Jurkat, Clone E6-1 (cell line): Measurements from ENCODE around the gene RASSF4.
"Not testable (repeated sequence)": the region's sequence is repeated elsewhere in the genome, so short reads cannot be mapped to it uniquely, and the experiment has no call there.

Source experiments
- DNase-seq: peaks from one replicate; pipeline ENCODE4 v3.0.0-alpha.2; 2011; ENCODE audit warnings: low read depth, low spot score
- H3K4me3 ChIP-seq: 2 replicates; pipeline ENCODE4 v1.5.1; 2011; ENCODE audit warnings: mild to moderate bottlenecking, low read length, control low read depth, moderate library complexity

The RASSF4 gene

DNA sequence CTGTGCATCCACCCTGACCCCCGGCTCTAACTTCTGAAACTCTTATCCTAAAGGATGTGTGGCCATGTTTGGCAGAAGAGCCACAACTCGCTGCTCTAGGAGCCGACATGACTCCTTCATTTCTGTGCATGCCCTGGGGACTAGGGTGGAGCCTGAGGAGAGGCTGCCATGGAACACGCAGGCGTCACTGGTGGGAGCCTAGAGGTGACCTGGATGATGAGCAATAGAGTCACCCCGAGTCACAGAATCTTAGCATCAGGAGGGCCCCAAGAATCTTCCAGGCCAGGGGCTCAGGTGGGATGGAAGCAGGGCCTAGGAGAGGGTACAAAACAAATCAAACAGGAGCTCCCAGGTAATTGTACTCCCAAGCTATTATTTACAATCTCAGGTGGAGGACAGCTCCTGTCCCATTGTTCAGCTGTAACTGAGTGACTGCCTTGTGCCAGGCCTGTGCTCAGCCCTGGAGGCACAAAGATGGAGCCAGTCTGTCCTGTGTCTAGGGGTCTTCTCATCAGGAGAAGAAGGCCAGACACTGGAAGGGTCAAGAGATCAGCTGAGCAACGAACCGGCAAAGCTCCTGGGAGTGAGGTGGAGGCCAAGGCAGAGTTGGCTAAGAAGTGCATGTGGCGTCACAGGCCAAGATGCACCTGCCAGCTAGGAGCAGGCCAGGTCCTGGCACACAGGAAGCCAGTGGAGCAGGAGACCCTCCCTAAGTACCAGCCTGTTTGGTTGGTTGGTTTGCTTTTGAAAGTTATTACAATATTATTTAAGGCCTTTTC, 35.3 kb downstream of the RASSF4 start:
- no peak for DNase-seq
- no peak overlapping the region for H3K4me3 ChIP-seq

DNA sequence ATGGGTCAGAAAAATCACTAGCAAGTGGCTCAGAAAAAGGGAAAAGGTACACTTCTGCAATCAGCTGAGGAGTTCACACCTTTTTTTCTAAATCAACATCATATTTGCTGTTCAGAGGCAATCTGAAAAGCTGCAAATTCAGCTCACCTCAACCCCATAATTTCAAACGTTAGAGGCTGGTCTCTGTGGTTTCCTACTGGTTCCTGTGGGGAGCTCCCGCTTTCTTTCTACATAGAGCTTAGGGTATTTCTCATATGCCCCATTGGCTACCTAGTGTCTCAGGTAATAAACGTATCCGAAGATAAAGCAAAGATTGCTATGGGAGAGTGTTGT, 35.9 kb downstream of the RASSF4 start:
- DNase-seq = peak; percentile 71
- H3K4me3 ChIP-seq = no peak overlapping the region

DNA sequence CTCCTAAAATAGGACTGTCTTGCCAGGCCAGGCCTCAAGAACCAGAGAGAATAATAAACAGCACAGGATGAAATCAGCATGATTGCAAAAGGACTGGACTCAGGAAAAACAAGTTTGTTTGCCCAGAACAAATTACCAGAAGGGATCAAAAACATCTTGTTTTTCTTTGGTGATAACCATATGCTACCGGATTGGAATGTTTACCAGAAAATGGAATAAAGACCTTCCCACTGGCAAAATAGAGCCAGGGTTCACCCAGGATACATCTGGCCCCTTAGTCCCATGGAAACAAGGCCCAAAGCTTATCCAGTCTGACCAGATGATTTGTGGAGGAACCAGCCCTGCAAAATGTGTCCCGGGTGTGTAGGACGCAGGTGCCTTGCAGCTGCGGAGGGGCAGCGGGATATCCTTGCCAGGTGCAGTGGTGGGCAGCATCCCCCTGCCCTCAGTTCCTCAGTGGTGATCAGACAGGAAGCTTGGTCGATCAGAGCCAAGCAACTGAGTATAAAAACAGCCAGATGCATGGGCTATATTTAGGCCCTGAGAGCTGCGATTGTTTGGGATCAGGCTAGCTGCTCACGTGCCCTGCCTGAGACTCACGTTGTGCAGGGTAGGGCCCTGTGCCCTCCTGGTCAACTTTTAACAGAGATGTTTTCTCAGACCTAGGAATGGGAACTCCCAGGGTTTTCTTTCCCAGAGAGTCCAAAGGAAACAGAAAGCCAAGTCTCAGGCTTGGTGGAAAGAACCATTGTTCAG, 36.5 kb downstream of the RASSF4 start:
- peak; percentile 79 for DNase-seq
- no peak overlapping the region; the same call in 1 of the 2 replicates for H3K4me3 ChIP-seq

DNA sequence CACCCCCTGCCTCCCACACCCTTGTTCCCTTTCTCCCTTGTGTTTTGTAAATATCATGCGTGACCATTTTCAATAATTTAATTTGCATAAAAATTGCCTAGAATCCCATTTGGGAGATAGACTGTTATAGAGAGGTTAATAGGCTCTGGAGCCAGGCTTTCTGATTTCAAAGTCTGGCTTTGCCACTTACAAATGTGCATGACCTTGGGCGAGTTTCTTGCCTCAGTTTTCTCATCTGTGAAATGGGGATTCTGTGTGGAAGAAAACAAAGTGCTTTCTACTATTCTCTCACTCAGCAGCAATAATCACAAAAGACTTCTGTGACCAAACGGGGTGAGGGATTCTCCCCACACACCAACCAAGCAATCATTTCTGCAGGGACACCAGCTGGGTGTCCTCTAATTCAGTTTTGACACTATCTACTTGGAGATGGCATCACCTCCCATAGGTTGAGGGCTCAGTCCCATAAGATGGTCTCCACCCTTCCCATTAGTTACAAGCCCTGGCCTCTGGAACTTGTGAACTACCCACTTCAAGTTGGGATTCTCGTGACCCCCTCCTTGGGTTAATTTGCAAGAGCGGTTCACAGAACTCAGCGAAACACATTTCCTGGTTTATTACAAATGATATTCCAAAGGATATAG, 37.6 kb downstream of the RASSF4 start:
- H3K4me3 ChIP-seq = no peak overlapping the region
- no peak for DNase-seq

DNA sequence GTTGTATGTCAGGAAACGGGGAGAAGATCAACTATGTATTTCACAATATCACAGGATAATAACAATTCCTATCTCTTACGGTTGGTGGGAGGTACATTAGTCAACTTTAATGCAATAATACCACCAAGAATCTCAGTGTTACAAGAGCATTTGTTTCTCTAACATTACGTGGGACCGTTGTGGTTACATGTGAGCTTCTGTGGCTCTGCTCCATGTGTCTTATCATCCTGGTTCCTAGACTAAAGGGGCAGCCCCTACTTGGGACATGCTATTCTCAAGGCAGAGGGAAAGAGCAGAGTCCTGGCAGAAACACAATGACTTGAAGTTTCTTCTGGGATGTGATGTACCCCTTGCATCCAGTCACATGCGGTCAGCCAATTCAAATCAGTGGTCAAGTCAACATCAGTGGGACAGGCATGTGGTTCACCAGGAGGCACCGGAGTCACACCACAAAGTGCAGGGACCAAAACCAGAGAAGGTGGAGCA, 38.6 kb downstream of the RASSF4 start:
- no peak for DNase-seq
- H3K4me3 ChIP-seq = no peak overlapping the region

DNA sequence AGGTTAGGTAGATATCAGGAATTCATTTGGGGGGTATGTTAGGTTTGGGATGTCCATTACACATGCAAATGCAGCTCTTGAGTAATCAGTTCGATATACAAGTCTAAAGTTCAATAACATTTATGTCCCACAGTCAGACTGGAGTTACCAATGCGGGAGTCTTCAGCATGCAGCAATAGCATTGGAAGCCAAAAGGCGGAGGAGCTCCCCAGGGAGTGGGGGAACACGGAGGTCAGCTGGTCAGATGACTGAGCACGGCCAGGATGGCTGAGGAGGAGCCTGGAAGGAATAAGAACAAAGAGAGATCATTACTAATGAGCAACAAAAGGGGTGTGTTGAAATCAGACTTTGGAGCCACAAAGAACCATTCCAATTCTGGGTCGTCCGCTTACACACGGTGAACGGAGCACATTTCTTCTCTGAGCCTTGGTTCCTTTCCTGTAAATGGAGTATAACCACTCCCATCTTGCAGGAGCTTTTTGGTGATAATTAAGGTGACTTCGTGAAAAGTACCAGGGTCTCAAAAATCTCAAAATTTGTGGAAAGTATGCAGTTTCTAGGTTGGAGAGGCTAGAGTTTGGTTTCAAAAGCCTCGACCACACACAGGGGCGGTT, 40.6 kb downstream of the RASSF4 start:
- no peak for DNase-seq
- peak overlapping the region; percentile 66 for H3K4me3 ChIP-seq

DNA sequence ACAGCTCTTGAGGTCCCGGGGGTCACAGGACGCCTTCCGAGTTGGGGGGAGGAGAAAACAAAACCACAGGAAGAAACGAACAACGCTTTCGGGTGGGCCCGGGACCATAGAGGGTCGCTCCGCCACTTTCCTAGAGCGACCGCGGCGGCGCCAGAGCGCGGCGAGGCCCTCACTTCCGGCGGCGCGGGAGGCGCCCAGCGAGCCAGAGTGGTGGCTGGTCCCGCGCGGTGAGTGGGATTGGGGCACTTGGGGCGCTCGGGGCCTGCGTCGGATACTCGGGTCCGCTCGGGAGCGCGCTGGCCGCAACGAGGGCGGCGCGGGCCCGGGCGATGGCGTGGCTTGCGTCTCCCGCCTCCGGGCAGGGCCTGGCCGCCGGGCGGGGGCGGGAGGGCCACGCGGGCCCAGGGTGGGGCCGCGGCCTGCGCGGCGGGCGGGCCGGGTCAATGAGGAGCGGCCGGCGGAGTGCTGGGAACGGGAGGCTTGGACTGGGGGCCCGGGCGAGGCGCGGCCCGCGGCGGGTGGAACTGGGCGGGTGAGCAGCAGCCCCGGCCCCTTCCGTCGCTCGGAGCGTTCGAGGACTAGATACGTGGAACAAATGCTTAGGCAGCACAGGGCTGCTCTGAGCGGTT, 41.3 kb downstream of the RASSF4 start, which contains the start of gene ZNF22:
Gene ZNF22, plus strand, starts transcription at position 172 of the 629 bp plus-strand sequence. CDS start 2,446 bp downstream, outside the sequence.
- peak within 1 kb of the TSS; percentile 66 for H3K4me3 ChIP-seq
- DNase-seq = peak; percentile 94

DNA sequence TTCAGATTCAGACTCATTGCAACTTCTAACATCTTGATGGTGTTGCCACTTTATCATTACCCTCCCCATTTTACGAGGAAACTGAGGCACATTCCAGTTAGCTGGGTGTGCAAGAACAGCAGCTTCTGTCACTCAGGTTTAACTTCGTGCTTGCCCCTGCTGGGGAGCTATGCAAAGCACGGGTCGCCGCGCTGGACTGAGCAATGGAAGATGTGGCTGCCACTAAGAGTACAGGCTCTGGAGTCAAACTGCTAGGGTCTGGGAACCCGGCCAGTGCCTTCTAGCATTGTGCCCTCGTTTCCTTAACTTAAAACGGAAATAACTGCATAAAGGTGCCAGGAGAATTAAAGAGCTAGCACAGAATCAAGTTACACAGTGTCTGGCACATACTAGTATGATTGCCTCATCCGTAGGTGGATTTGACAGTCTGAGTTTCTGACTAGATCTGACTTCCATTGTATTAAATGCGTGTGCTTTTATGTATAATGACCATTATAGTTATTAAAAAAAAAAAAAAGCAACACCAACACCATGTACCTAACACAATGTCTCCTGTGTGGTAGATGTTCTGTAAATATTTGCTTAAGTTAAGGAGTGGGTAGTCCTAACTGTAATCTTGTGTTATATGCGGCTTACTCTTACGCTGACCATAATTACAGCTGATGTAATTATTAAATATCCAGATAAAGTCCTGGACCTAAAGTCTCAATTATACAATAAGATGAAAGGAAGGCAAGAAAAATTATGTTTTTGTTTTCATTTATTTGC, 42.0 kb downstream of the RASSF4 start:
- H3K4me3 ChIP-seq = peak overlapping the region; percentile 66
- peak; percentile 62 for DNase-seq

DNA sequence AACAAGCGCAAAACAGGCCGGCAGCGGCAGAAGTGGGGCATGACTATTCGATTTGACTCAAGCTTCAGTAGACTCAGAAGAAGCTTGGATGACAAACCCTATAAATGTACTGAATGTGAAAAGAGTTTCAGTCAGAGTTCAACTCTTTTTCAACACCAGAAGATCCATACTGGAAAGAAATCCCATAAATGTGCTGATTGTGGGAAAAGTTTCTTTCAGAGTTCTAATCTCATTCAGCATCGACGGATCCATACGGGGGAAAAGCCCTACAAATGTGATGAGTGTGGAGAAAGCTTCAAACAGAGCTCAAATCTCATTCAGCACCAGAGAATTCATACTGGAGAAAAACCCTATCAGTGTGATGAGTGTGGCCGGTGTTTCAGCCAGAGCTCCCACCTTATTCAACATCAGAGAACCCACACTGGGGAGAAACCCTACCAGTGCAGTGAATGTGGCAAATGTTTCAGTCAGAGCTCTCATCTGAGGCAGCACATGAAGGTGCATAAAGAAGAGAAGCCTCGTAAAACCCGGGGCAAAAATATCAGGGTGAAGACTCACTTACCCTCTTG, 43.9 kb downstream of the RASSF4 start:
- no peak overlapping the region for H3K4me3 ChIP-seq
- DNase-seq = peak; percentile 58

DNA sequence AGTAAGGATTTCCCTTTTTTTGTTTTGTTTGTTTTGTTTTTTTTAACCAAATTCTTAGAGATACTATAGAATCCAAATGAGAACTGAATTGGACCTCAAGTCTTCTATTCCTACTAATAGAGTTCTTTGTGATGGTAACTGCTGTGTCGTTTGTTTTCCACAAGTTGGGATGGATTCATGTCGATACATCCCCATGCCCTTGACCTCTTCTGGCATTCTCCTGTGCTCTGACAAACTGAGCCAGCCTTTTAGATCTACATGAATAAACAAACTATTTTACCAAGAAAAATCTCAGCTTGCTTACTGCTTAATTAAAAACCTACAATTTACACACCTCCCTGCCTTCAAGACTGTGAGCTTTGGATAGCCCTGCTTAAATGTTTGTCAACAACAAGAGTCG, 45.1 kb downstream of the RASSF4 start:
- DNase-seq = no peak
- H3K4me3 ChIP-seq = no peak overlapping the region

DNA sequence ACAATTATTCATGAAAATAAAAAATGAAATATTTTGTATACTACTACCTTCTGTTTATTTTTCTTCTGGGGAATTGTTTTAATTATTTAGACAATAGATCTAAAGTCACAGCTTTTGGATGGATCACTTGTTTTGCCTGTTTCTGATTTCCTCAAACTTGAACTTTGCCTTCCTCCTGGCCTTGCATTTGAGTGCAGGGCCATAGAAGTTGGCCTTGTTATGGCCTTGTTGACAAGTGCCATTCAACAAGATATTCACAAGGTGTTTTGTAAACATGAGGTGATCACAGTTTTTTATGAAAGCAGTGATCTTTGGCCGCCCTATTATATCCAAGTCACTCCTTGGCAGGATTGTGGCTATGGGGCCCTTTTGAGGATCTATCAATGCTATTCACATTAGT, 45.7 kb downstream of the RASSF4 start:
- no peak overlapping the region for H3K4me3 ChIP-seq
- no peak for DNase-seq

DNA sequence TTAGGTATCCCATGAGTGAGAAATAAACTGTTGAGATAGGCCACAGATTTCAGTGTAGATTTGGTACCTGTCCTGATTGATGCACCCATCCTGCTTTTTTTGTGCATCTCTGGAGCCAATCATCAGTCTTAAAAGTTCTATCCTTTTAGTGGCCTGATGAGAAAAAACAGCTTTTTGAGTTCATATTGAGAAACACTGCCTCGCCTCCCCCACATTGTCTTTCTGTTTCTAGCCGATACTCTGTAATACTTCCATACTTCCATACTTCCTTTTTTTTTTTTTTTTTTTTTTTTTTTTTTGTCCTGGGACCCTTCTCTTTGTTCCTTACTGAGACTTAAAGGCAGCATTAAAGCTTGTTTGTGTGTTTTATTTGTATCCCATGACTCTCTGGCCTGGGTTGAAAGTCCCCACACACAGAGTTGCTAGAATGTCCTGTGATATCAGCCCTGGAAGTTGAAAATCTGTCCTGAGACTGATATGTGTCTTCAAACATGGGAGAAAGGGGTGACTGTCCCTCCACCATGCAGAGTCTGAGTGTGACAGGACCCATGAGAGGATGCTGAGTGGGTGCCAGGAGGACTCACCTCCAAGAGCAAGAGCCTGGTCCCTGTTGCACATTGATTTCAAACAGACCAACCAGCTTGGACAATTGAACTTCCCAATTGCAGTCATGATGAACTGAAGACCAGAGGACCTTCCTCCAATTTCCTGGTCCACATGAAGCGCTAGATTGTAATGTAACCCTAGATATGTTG, 46.9 kb downstream of the RASSF4 start:
- DNase-seq = no peak

DNA sequence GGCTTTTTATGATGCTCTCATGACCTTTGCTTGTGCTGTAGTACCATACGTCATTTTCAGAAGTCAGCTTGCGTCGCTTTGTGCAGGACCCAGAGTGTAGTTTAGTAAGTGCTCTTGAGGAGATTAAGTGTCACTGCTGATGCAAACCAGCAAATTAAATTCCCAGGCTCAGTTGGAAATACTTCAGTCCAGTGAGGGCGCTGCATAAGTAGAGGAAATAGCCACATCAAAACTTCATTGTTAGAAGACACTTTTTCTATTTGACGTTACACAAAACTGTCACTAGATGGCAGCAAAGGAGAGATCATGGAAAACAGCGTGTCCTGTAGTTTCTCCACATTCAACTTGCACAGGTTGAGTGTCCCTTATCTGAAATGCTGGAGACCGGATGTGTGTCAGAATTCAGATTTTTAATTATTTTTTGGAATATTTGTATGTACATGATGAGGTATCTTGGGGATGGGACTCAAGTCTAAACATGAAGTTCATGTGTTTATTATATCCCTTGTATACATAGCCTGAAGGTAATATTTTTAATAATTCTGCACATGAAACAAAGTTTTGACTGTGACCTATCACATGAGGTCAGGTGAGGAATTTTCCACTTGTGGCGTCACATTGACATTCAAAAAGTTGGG, 49.0 kb downstream of the RASSF4 start:
- peak; percentile 87 for DNase-seq

More for the DNA sequence above, 46.9 kb downstream of the RASSF4 start:
- no peak overlapping the region for H3K4me3 ChIP-seq

DNA sequence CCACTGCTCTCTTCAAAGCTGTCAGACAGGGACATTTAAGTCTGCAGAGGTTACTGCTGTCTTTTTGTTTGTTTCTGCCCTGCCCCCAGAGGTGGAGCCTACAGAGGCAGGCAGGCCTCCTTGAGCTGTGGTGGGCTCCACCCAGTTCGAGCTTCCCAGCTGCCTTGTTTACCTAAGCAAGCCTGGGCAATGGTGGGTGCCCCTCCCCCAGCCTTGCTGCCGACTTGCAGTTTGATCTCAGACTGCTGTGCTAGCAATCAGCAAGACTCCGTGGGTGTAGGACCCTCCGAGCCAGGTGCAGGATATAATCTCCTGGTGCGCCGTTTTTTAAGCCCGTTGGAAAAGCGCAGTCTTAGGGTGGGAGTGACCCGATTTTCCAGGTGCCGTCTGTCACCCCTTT, 55.0 kb downstream of the RASSF4 start:
- DNase-seq, H3K4me3 ChIP-seq: not testable (repeated sequence)

More for the DNA sequence above, 49.0 kb downstream of the RASSF4 start:
- no peak overlapping the region for H3K4me3 ChIP-seq

DNA sequence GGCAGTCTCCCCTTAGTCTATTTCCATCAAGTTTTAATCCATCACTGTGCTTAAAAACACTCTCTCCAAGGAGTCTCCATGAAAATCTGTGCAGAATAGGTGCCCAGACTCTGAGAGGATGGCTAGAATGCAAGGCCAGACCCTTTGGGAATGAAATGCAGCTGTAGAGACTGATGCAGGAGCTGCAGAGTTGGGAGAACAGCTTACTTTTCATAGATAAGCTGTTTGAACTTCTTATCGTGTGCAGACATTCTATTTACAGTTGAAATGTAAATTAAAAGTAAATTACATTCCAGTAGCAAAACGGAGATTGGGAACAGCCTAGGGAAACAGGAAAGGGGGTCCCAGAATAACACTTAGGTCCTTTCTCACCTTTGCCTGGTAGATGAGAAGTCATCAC, 56.0 kb downstream of the RASSF4 start:
- no peak overlapping the region for H3K4me3 ChIP-seq
- DNase-seq = no peak

DNA sequence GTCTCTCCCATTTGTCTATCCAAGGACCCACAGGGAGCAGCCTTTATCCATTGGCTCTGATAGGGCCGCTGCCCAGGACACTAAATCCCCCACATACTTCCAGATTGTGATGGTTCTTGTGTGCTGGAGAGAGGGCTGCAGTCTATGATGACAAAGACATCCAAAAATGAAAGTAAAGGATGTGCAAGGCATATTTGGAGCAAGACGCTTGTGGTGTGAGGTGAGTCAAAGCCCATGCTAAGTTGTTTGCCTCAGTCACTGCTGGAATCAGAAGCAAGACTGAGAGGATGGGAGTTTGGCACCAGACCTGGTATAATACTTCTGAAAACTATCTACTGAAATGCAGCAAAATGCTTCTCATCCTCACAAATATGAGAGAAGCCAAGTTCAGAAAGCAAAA, 63.8 kb downstream of the RASSF4 start:
- DNase-seq = no peak
- H3K4me3 ChIP-seq = no peak overlapping the region

DNA sequence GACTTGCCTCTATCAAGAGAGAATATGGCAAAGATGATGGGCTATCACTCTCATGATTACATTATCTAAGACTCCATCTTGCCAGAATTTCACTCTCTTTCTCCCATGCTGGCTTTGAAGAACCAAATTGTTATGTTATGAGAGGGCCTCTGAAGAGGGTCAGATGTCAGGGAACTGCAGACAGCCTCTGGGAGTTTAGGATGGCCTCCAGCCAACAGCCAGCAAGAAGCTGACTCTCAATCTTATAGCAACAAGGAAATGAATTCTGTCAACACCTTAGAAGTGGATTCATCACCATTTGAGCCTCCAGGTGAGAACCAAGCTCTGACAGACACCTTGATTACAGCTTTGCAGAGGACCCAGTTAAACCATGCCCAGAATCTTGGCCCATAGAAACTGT, 74.7 kb downstream of the RASSF4 start:
- no peak overlapping the region for H3K4me3 ChIP-seq
- no peak for DNase-seq
